A549 (cell line): ENCODE results near the gene ATP13A1.

ENCODE experiments used
- CTCF ChIP-seq: fragments of >200 bp; sonication (Bioruptor Twin); formaldehyde crosslinking; IDR thresholded peaks from 3 replicates; pipeline ENCODE4 v1.5.1; 2016
- EP300 ChIP-seq, 2 experiments: fragments of >200 bp; sonication (Bioruptor Twin); formaldehyde crosslinking; IDR thresholded peaks; 2 replicates in 1 of 2; 3 replicates in 1 of 2; pipeline ENCODE4 v1.6.1; 2016 to 2017
- ESRRA ChIP-seq: fragments of 150-350 bp; IDR thresholded peaks from 2 replicates; pipeline ENCODE4 v1.6.1; 2014; ENCODE audit warnings: mild to moderate bottlenecking, low read length, borderline replicate concordance
- MAZ ChIP-seq: fragments of 150-350 bp; IDR thresholded peaks from 2 replicates; pipeline ENCODE4 v1.6.1; 2014; ENCODE audit warnings: antibody characterized with exemption, low read depth, low read length, borderline replicate concordance
- MYC ChIP-seq: IDR thresholded peaks from 2 replicates; pipeline ENCODE4 v1.6.1; 2012; ENCODE audit warnings: mild to moderate bottlenecking, inconsistent platforms, low read length, improper control_type of control experiment, borderline replicate concordance
- POLR2A ChIP-seq: IDR thresholded peaks from 2 replicates; pipeline ENCODE4 v1.6.1; 2012; ENCODE audit warnings: mild to moderate bottlenecking, low read length
- RAD21 ChIP-seq, 2 experiments: fragments of >200 bp in 1 of 2; sonication (Bioruptor Twin) in 1 of 2; formaldehyde crosslinking in 1 of 2; IDR thresholded peaks in 1 of 2; conservative IDR thresholded peaks in 1 of 2; 2 replicates in 1 of 2; 3 replicates in 1 of 2; pipeline ENCODE4 v1.6.1; 2012 to 2018; ENCODE audit warnings: inconsistent platforms in 1 of 2
- ZSCAN20 ChIP-seq: fragments of 250-450 bp; sonication (Bioruptor Pico); IDR thresholded peaks from 2 replicates; pipeline ENCODE4 v1.8.0; 2022; ENCODE audit warnings: mild to moderate bottlenecking, moderate library complexity

GRCh38 chr19:19602136-19602712 lies 61.3 kb downstream of the ATP13A1 start:
- no peak for TF ChIP-seq ZSCAN20
- no peak for TF ChIP-seq CTCF
- no peak for TF ChIP-seq RAD21 (conservative IDR thresholded peaks at IDR 0.05 in 1 of 2, IDR thresholded peaks at IDR 0.05 in 1 of 2)
- no peak for TF ChIP-seq MYC
- no peak for TF ChIP-seq MAZ
- no peak for TF ChIP-seq POLR2A
- TF ChIP-seq EP300 (IDR thresholded peaks at IDR 0.05): no peak
- TF ChIP-seq ESRRA: no peak
